ENCODE results near the gene PARP1.

DNA sequence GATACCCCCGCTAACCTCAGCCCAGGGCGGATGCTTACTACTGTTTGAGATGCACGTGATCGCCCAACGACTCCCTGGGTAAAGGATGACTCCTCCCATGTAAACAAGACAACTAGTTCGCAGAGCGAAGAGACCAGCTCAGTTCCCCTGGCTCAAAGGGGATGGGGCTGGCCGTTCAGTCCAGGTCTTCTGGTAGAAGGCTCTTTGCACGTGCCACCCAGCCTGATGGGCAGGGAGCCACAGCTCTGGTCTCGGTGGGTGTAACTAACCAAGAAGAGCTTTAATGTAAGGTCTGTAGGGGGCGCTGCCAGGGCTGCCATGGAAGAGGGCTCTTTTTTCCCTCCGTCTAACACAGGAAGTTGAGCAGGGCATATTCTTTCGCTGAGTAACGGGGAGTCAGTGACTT, 49.4 kb upstream of the PARP1 start:
- TF ChIP-seq CTCF (IDR thresholded peaks at IDR 0.05), result no peak
- TF ChIP-seq EP300 (IDR thresholded peaks at IDR 0.05), result no peak
- TF ChIP-seq POLR2A (IDR thresholded peaks at IDR 0.05), result no peak
- no peak for TF ChIP-seq POLR2AphosphoS5 (IDR thresholded peaks at IDR 0.05)

All from sigmoid colon (tissue), 4 donors.